Measurements from ENCODE around the gene UQCRQ.

Gene UQCRQ

DNA sequence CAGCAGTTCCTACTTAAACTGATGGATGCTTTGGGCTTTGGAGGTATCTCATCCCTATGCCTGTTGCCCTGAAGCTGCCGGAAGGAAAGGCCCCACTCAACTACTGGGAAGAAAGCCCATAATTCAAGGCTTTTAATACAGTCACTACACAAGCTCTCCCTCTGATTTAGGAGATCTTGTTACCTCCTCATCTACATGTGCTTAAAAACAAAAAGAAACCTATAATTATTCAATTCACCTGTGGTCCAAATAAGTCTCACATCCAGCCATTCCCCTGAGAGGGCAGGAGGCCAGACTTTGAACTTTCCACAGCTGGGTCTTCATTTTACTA lies 6.3 kb downstream of the UQCRQ start:
- DNase-seq, result no peak

DNA sequence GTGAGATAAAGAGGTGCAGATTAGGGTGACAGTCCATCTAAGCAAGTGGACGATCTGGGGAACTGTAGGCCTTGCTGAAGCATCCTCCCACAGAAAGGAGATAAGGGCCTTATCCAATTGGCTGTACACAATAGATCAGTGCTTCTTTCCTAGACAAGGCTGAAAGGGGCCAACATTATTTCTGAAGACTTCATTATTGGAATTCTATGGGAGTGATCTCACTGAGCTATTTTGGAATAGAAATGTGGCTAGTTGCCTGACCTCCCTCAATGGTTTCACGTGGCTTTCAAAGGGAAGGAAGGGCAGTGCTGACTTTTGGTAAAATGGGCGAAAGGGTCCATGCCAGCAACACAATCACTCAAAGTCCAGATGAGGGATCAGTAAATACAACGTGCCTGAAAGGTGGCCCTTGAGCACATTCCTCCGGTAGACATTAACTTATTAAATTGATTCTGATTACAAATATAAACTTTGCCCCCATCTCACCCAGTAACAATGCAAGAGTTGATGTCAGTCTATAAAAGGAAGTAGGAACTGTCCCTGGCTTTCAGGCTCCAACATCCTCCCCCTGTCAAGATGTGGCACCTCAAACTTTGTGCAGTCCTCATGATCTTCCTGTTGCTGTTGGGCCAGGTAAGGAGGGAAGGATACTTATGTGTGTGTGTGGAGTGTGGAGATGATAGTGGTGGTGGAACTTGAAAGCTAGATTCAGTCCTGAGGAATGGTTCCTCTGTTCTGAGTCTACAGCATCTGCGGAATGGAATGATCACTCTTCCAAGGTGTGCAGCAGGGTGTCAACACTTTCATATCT lies 6.9 kb downstream of the UQCRQ start, which contains the start of gene LEAP2:
Gene LEAP2 (plus strand): TSS at position 550 of the 811 bp plus-strand sequence. CDS start 27 bp downstream, at position 577.
- peak; percentile 27 for DNase-seq

DNA sequence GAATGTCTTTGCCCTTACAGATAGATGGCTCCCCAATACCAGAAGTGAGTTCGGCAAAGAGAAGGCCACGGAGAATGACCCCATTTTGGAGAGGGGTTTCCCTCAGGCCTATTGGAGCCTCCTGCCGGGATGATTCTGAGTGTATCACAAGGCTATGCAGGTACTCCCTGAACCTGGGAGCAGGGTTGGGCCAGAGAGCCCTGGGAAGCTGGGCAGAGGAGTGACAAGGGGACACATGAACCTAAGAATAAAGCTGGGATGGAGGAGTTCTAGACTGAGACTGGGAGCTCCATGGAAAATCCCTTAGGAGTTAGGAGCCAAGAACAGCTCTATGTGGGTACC lies 7.5 kb downstream of the UQCRQ start:
- no peak for DNase-seq

DNA sequence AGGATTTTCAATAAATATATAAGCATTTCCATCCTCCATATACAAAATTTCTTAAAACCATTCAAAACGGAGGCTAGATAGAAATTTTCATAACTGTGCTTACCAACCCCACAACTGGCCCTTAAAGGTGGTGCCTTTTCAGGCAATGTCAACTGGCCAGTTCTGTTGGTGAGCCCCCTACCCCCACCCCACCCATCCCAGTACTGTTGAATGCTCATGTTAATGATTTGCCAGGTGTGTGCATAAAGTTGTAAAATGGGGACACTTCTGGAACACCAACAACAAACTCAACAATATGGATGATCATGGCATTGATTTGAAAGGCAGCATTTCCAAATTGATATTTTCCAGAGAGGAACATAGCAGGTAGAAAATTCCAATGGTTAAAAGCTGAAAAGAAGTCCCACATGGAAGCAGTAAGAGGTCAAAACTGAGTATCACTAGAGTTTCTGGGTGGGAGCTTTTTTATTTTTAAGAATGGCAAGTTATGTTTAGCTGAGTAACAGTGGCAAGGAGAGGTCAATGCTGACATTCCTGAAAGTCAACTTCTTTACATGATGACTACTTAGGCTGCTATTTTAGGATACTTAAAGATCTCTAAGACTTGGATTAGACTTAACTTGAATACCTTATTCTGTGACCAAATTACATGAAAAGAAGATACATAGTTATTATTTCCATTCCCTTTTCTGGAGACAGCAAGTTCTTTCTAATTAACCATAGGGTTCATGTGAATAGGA lies 9.7 kb downstream of the UQCRQ start:
- DNase-seq, result no peak

DNA sequence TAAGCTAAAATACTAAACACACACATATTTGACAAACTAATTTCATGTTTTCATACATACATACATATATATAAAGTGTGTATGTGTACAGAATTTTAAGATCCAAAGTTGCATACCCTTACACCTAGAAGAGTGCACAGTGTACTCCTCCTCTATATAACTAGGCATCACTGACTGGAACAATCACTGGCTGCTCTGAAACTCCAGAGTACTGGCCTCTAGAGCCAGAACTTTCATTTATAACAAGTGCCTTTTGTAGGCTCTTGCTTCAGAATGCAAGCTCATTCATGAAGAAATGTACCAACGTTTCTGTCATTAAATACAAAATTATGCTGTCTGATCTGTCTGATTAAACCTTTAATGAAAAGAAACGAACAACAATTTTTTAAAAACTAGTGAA lies 11.0 kb downstream of the UQCRQ start:
- no peak for DNase-seq

DNA sequence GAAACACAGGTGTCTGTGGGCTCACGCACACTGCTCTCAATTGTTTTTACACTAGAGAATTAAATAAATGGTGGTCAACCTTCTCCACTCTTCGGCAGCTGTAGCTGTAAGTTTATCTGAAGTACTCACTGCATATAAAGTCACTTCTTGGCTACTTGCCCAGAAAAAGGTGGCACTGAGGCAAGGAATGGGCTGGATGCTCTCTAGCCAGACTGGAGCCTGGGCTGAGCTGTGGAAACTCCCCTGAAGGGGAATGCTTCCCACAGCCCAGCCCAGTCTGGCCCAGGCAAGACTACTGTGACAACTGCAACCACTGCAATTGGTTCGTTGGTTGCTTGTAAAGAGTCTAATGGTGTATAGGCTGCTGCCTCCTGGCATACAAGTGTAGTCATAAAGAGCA lies 11.5 kb downstream of the UQCRQ start:
- peak; percentile 86 for DNase-seq

DNA sequence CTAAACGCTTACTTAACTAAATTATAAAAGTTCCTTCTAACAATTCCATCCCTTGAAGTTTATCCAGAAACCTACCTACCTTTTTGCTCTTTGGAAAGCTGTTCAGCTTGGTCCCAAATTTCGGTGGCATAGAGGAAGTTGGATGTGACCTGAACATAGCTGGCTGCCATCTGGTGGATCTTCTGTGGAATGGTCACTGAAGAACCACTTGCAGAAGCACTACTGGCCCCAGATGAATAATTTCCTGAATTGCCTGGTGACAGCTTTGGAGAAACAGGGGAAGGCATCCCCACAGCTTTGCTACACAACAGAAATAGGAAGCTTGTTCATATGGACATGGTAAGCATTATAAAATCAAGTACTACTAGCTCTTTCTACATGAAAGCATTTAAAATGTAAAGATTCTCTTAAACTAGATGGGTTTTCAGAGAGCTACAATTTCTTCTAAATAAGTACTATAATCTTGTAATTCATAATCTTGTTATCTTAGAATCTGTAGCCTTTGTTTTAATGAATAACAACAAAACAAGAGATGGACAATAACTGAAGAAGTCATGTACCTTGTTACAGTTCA lies 16.9 kb downstream of the UQCRQ start:
- peak; percentile 77 for DNase-seq

DNA sequence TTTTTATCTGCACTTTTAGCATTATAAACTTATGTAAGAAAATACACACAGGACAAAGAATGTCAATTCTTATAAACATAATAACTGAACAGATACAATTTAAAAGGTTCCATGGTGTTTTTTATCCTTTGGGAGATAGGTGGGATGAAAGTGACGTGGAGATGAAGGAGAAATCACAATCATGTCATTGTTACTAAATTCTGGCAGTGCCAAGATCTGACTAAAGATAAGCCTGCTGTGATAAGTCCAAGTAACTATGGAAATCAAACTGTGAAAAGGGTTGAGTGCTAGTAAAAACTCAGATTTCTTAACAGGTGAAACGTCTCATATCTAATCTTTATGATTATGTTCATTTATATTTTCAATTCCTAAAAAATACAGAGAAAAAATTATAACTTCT lies 18.1 kb downstream of the UQCRQ start:
- DNase-seq, result no peak

DNA sequence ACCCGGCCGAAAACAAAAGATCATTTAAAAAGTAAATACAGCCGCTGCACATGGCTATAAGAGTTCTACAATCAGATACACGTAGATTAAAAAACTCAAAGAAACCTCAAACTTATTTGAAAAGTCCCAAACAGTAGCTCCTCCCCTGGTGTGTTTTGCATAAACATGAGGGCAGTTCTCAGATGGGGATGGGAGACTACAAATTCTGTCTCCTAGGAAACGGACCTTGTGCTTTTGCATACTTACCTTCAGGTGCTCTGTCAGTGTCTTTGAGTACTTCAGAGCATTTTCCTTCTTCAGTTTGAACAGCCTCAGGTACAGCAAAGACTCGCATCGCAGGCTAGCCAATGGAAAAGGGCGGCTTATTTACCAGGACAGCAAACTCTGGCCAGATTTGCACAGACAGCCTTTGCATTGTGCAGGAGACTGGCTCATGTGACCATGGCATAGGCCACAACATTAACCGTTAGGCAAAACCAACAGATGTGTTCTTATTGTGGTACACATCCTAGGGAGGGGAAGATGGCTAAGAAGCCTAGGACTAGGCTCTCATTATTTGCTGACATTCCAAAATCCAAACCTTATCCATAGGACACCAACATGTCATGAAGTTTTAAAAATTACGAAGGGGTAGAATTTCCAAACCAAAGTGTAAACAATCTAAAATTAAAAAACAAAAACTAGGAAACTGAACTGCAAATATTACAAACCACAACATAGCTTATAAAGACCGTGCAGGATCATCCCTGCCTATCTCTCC lies 19.8 kb downstream of the UQCRQ start:
- DNase-seq, result no peak

DNA sequence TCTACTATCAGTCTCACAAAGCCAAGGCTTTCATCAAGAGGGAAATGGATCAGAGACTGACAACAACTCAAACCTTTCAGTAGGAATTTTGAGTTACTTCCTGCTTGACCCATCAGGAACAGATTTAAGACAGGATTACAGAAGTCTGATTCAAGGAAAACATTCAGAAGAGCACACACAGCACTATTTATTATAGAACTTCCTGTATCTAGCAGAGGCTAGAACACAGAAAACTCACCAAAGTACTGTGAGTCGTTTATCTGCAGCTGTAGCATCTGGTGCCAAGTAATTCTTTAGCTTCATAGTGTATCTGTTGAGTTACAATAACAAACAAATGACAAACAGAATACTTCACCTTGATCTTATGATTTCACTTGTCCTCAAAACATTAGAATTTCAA lies 20.8 kb downstream of the UQCRQ start:
- DNase-seq, result no peak

DNA sequence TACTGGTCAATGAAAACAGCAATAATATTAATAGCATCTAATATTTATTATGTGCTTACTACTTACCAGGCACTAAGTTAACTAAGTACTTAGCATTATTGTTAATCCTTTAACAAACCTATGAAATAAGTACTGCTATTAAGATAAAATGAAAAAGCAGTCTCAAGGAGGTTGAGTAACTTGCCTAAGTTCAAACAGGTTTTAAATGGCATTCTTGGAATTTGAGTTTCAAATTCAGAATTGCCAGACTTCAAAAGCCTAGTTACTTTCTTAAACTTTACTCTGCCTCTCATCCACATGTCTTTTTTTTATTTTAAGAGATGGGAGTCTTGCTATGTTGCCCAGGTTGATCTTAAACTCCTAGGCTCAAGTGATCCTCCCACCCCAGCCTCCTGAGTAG lies 23.1 kb downstream of the UQCRQ start:
- no peak for DNase-seq

DNA sequence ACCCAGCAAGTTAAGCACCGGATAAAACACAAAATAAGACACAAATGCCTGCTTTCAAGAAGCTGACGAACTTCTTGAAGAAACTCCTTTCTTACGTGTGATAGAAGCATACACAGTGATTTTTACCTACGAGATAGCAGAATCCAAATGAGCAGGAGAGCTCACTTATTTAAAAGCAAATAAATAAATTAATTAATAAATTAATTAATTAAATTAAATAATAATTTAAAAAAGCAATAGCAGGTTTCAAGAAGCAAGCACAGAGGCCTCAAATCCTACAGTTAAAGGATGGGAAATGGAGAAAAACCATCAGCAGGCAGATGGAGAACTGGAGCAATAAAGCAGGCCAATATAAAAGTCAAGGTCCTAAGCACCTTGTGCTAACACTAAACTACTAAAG lies 24.4 kb downstream of the UQCRQ start:
- DNase-seq, result no peak

DNA sequence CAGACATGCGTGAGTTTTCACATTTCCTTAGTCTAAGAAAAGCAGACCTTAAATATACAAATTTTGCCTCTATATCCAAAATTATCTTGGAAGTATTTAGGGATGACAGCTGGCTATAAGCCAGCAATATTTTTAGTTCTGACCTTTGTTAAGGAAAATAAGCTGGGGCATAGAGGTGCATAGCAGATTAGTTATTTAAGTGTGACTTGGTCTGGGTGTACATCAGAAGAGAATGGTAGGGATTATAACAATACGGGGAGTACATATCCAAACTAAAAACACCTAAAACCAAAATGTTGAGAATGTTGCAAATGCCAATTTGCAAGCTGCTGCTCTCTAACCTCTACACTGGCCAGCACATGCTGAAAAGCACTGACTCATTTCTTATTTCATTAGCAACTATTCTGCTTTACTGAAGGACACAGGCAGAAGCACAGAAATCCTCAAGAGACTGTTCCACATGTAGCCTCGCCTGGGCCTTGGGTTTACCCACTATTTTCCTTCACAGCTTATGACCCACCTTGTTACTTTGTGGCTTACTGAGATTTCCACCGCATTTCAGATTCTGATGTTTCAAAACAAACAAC lies 29.4 kb downstream of the UQCRQ start:
- no peak for DNase-seq

DNA sequence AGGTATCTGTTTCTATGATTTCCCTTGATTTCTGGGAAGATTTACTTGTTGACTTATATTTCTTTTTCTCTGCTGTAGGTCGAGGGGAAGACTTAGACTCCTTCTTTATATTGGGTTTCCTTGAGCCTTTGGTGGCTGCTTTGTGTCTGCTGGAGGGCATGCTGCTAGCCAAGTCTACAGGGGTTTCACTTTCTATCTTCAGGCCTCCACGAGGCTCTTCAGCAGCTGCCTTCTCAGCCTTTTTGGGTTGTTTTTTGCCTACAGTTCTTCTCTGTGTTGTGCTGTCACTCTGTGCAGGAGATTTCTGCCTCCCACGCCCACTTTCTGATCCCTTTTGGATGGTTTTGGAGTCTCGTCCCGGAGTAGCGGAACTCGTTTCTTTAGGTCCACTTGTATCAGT lies 30.2 kb downstream of the UQCRQ start:
- DNase-seq, result no peak

DNA sequence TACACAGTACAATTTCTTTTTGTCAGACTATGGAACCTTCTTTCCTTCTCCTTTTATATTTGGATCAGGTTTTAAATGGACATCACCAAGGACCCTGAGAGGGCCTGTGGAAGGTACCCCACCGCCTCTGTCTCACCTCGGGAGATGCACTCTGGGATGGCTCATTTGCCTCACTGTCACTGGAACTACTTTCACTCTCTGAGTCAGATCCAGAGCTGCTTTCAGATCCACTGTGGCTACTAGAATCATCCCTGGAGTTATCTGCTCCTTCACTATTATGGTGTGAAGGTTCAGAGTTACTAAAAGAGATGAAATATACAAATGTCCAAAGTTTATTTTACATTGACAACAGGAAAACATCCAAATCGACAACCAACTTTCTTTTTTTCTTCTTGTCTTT lies 31.7 kb downstream of the UQCRQ start:
- DNase-seq, result no peak

DNA sequence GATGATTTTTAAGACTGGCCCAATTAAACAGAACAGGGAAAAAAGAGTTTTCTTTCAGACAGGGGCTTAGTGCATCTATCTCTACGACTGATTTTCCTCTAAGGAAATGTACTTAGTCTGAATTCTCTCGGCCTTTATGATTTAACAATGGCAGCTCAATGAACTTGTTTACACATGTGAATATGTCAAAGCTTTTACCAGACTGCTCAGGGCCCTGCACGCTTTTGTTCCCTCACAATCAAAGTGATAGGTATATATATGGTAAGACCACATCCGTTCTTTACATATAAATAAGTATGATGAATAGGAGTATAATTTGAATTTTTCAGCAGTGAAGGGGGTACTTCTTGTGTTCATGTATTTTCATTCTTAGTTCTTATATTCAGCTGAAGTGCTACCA lies 34.6 kb downstream of the UQCRQ start:
- no peak for DNase-seq

DNA sequence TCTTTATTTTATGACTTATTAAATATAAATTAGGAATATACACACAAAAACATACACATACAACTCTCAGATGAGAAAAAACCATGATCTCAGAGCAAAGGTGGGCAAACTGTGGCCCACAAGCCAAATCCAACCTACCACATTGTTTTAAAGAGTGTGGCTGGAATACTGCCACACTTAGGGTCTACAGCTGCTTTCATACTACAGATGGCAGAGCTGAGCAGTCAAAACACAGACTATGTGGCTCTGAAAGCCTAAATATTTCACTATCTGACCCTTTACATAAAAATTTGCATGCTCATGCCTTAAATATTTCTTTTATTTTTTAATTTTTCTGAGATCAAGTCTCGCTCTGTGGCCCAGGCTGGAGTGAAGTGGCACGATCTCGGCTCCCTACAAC lies 35.3 kb downstream of the UQCRQ start:
- no peak for DNase-seq

DNA sequence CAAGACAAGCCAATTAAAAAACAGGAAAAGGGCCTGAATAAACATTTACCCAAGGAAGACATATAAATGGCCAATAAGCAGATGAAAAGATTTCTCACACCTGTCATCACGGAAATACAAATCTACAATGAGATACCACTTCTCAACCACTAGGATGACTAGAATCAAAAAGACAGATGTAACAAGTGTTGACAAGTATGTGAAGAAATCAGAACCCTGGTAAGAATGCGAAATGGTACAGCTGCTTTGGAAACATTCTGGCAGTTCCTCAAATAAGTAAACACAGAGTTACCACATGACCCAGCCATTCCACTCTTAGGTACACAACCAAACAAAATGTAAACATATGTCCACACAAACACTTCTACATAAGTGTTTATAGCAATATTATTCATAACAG lies 39.5 kb downstream of the UQCRQ start:
- DNase-seq, result no peak

DNA sequence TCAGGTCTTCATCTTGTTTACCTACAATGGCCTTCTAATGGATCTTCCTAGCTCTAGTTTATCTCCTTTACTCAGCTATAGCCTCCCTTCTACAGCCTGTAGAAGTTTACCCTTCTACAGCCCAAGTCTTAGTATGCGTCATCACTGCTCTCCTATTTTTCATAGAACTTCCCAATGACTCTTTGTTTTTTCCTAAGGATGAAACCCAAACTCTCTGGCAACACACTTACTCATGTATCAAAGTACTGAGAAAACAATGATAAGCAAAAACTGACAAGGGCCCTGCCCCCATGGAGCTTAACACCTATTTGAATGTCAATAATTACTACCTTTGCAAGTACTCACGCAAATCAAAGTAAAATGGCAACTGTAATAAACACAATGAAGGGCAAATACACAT lies 40.7 kb downstream of the UQCRQ start:
- DNase-seq, result no peak

DNA sequence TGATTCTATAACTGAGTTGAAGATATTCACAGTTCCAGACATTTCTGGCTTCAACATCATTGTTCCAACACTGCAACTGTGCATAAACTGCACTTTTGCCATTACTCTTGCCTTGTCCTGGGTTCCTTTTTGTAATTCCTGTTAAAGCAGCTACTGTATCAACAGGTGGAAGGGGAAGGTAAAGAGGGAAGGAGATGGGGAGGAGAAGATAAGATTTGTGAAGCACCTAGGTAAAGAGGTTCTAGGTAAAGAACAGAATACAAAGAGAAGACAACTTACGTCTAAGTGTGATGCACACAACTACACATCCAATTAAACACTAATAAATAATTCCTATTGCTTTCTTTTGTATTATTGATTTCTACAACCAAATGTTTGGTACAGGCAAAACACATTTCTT lies 43.3 kb downstream of the UQCRQ start:
- no peak for DNase-seq

DNA sequence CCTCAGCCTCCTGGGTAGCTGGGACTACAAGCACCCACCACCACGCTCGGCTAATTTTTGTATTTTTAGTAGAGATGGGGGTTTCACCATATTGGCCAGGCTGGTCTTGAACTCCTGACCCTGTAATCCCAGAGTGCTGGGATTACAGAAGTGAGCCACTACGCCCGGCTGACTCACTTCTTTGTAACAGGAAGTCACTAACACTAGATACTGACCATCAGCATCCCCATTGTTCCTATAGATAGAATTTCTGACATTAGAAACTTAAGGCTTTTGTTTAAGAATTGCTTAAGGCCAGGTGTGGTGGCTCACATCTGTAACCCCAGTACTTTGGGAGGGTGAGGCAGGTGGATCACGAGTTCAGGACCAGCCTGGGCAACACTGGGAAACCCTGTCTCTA lies 49.2 kb downstream of the UQCRQ start:
- DNase-seq, result no peak

DNA sequence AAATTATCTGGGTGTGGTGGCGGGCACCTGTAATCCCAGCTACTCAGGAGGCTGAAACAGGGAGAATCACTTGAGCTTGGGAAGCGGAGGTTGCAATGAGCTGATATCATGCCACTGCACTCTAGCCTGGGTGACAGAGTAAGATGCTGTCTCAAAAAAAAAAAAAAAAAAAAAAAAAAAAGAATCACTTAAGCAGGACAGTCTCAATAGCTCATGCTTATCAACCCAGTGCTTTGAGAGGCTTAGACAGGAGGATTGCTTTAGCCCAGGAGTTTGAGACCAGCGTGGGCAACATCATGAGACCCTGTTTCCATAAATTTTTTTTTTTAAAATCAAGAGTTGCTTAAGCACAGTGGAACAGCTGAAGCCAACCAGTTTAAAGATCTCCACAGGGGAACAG lies 49.6 kb downstream of the UQCRQ start:
- DNase-seq, result no peak
